IMR-90 (cell line): ENCODE results near the gene PLEKHO2. TPM values are rescaled to one million over a fixed set of nuclear protein-coding genes. Genes with fewer than 3 reads are reported as not detected.

Source experiments
- ATAC-seq: fragments of 200-7000 bp; cut with Tn5 transposase; 2 replicates; pipeline ENCODE4 v1.9.1; 2020; ENCODE audit warnings: low read depth, mild to moderate bottlenecking, moderate library complexity
- BruUV-seq: library from RNA; stranded (reverse); fragments of 400-500 nt; replicated peaks from 2 replicates; lab custom pipeline; 2021; lab: Mats Ljungman, UMichigan
- CTCF ChIA-PET: fragments of 300-600 bp; formaldehyde crosslinking; extraction: SDS; loops from one replicate; lab custom pipeline; 2021; ENCODE audit warnings: antibody characterized with exemption; lab: Yijun Ruan, JAX
- POLR2A ChIA-PET: fragments of 300-600 bp; sonication (Branson Sonifier 250); formaldehyde crosslinking; loops from one replicate; lab custom pipeline; 2022; ENCODE audit warnings: antibody characterized with exemption; ENCODE audit not compliant: unreplicated experiment; lab: Charles Lee
- DNase-seq: peaks from one replicate; pipeline ENCODE4 v3.0.0; 2013
- H2AFZ ChIP-seq: replicated peaks from 2 replicates; pipeline ENCODE3; 2013; ENCODE audit warnings: low read length, mild to moderate bottlenecking; ENCODE audit not compliant: poor library complexity
- H2AK5ac ChIP-seq: 2 replicates; pipeline ENCODE4 v1.6.1; 2013; ENCODE audit warnings: low read depth, low read length, inconsistent platforms
- H2AK9ac ChIP-seq: replicated peaks from 2 replicates; pipeline ENCODE3; 2013; ENCODE audit warnings: mild to moderate bottlenecking, low read depth, low read length, moderate library complexity; ENCODE audit not compliant: poor library complexity
- H2BK120ac ChIP-seq: 2 replicates; pipeline ENCODE4 v1.6.1; 2013; ENCODE audit warnings: low read depth, low read length, inconsistent platforms
- H2BK15ac ChIP-seq: 3 replicates; pipeline ENCODE4 v1.6.1; 2013; ENCODE audit warnings: low read depth, low read length, inconsistent platforms
- H2BK20ac ChIP-seq: 2 replicates; pipeline ENCODE4 v1.6.1; 2013; ENCODE audit warnings: low read depth, mild to moderate bottlenecking, inconsistent platforms, low read length, moderate library complexity
- H2BK5ac ChIP-seq: 2 replicates; pipeline ENCODE4 v1.6.1; 2013; ENCODE audit warnings: mild to moderate bottlenecking, low read depth, low read length, inconsistent platforms; ENCODE audit not compliant: poor library complexity, severe bottlenecking
- H3K14ac ChIP-seq: replicated peaks from 2 replicates; pipeline ENCODE4 v1.6.1; 2013; ENCODE audit warnings: low read depth, low read length, inconsistent platforms
- H3K18ac ChIP-seq: 2 replicates; pipeline ENCODE4 v1.6.1; 2013; ENCODE audit warnings: low read depth, low read length, control low read depth
- H3K23ac ChIP-seq: 2 replicates; pipeline ENCODE4 v1.6.1; 2013; ENCODE audit warnings: low read depth, low read length, inconsistent platforms
- H3K27ac ChIP-seq: 2 replicates; pipeline ENCODE4 v1.5.1; 2013; ENCODE audit warnings: mild to moderate bottlenecking, control low read depth, low read length; ENCODE audit not compliant: insufficient read depth
- H3K27me3 ChIP-seq: 2 replicates; pipeline ENCODE4 v1.6.1; 2013; ENCODE audit warnings: low read length; ENCODE audit not compliant: control insufficient read depth, insufficient read depth
- H3K36me3 ChIP-seq: 2 replicates; pipeline ENCODE4 v1.6.1; 2013; ENCODE audit warnings: low read length, mixed read lengths; ENCODE audit not compliant: control insufficient read depth, insufficient read depth
- H3K4ac ChIP-seq: 2 replicates; pipeline ENCODE4 v1.6.1; 2013; ENCODE audit warnings: low read depth, low read length, inconsistent platforms
- H3K4me1 ChIP-seq: 2 replicates; pipeline ENCODE4 v1.6.1; 2013; ENCODE audit warnings: low read length, mixed read lengths; ENCODE audit not compliant: control insufficient read depth, insufficient read depth
- H3K4me2 ChIP-seq: 2 replicates; pipeline ENCODE4 v1.6.1; 2013; ENCODE audit warnings: low read depth, mild to moderate bottlenecking, control low read depth, low read length, moderate library complexity
- H3K4me3 ChIP-seq: 2 replicates; pipeline ENCODE4 v1.5.1; 2013; ENCODE audit warnings: low read depth, mild to moderate bottlenecking, control low read depth, low read length, moderate library complexity; ENCODE audit not compliant: insufficient read depth
- H3K56ac ChIP-seq: 2 replicates; pipeline ENCODE4 v1.6.1; 2013; ENCODE audit warnings: low read length, inconsistent platforms; ENCODE audit not compliant: insufficient read depth; ENCODE audit errors: extremely low read depth
- H3K79me1 ChIP-seq, 2 experiments: 2 replicates each; pipeline ENCODE4 v1.6.1; 2013; ENCODE audit warnings: low read length in 2 of 2, inconsistent platforms in 1 of 2, low read depth in 1 of 2
- H3K9ac ChIP-seq: 2 replicates; pipeline ENCODE4 v1.6.1; 2013; ENCODE audit warnings: low read depth, low read length, control low read depth
- H3K9me1 ChIP-seq: 2 replicates; pipeline ENCODE4 v1.6.1; 2013; ENCODE audit warnings: low read length, inconsistent platforms; ENCODE audit not compliant: insufficient read depth
- H3K9me3 ChIP-seq: 2 replicates; pipeline ENCODE4 v1.6.1; 2013; ENCODE audit warnings: low read length; ENCODE audit not compliant: control insufficient read depth, insufficient read depth
- H4K20me1 ChIP-seq: 2 replicates; pipeline ENCODE4 v1.6.1; 2013; ENCODE audit warnings: low read length, inconsistent platforms; ENCODE audit not compliant: insufficient read depth
- H4K5ac ChIP-seq: 2 replicates; pipeline ENCODE4 v1.6.1; 2013; ENCODE audit warnings: mild to moderate bottlenecking, low read depth, low read length, control low read depth
- H4K8ac ChIP-seq, 2 experiments: 2 replicates each; pipeline ENCODE4 v1.6.1; 2013; ENCODE audit warnings: low read depth in 2 of 2, low read length in 2 of 2, control low read depth in 1 of 2, inconsistent platforms in 1 of 2
- H4K91ac ChIP-seq: 2 replicates; pipeline ENCODE4 v1.6.1; 2013; ENCODE audit warnings: low read depth, low read length, inconsistent platforms; ENCODE audit not compliant: insufficient read depth
- MAFK ChIP-seq: IDR thresholded peaks from 2 replicates; pipeline ENCODE4 v1.6.1; 2012; ENCODE audit warnings: low read depth, low read length, improper control_type of control experiment
- WGBS, 2 experiments: methylation state at CpG; one replicate each; pipeline versions ENCODE4 v1.1.5 to v1.1.7; 2013; ENCODE audit warnings: missing lambda C conversion rate in 2 of 2; ENCODE audit not compliant: insufficient read length in 1 of 2; ENCODE audit errors: extremely low coverage in 2 of 2; 5-methylcytosine and 5-hydroxymethylcytosine counted together
- dilution Hi-C: fragments of 300-500 bp; cut with HindIII; formaldehyde crosslinking; loops from one replicate; pipeline ENCODE4 v1.14.3; 2018; ENCODE audit warnings: low sequenced_read_pairs; ENCODE audit not compliant: unreplicated experiment
- in situ Hi-C: fragments of 300-500 bp; cut with MboI; formaldehyde crosslinking; loops from 3 replicates; pipeline ENCODE4 v1.14.3; 2019; ENCODE audit warnings: low sequenced_read_pairs, inconsistent platforms, mixed read lengths
- intact Hi-C: fragments of 100-400 bp; cut with micrococcal nuclease; formaldehyde crosslinking; loops from 2 replicates; pipeline ENCODE4 v1.10.0; 2022
- polyA plus RNA-seq, 3 experiments: library from polyadenylated mRNA; depleted of rRNA; stranded (reverse); fragments of >200 nt; gene quantifications; 2 replicates each; pipeline ENCODE4 v1.2.3, GENCODE V29; 2012; ENCODE audit warnings: low replicate concordance in 1 of 3
- total RNA-seq: library from RNA; depleted of rRNA; stranded (reverse); fragments of >200 nt; gene quantifications from 2 replicates; pipeline ENCODE4 v1.2.3, GENCODE V29; 2012

The PLEKHO2 gene
- total and polyA plus RNA-seq, 2 of the 4 experiments (the other 2 are of a cell fraction): 19.0 to 22.5 TPM

- intact Hi-C loops: no loop called here
- ATAC-seq: no peak
- no peak overlapping the region for H2BK5ac ChIP-seq
- H3K27ac ChIP-seq: no peak overlapping the region
- no peaks in the 10 kb centered on the region for H3K9me3 ChIP-seq
- no peak overlapping the region for H4K5ac ChIP-seq
- no peak overlapping the region for H3K23ac ChIP-seq
- no peak for DNase-seq
- no peaks in the 10 kb centered on the region for H4K20me1 ChIP-seq
- H4K8ac ChIP-seq: no peak overlapping the region
- no peaks in the 10 kb centered on the region for H3K36me3 ChIP-seq
- H3K27me3 ChIP-seq: no peaks in the 10 kb centered on the region; the same call in 1 of the 2 replicates
- TF ChIP-seq MAFK: no peak
- no peak overlapping the region for H3K18ac ChIP-seq
- no peak overlapping the region for H3K14ac ChIP-seq
- no TSS peak for BruUV-seq
- in situ Hi-C loops: no loop called here
- H3K56ac ChIP-seq: no peak overlapping the region
- H4K91ac ChIP-seq: no peak overlapping the region
- no peak overlapping the region for H3K4me2 ChIP-seq
- dilution Hi-C loops: no loop called here
- no peak overlapping the region for H3K4ac ChIP-seq
- peaks cover 4% of the 10 kb centered on the region; the same call in 1 of the 2 replicates for H3K9me1 ChIP-seq
- ChIA-PET POLR2A (no interaction called here), CTCF (no interaction called here)
- peaks cover 6% of the 10 kb centered on the region for H3K4me1 ChIP-seq
- 53% methylated on average over 4 of the region's 6 CpGs; no CpG with 5 or more reads in 1 of the 2 experiments for WGBS, 2 experiments
- H2BK20ac ChIP-seq: no peak overlapping the region
- H2BK15ac ChIP-seq: no peak overlapping the region
- peak overlapping the region; percentile 58 for H2AFZ ChIP-seq
- H3K79me1 ChIP-seq: no peaks in the 10 kb centered on the region
- peak overlapping the region; percentile 16 for H2AK9ac ChIP-seq
- H3K4me3 ChIP-seq: no peak overlapping the region
- no peak overlapping the region for H2BK120ac ChIP-seq
- H3K9ac ChIP-seq: no peak overlapping the region
- no peak overlapping the region for H2AK5ac ChIP-seq
Measured at GRCh38 chr15:64806509-64806908, 35.2 kb upstream of the PLEKHO2 start.
